GM19193 (cell line): ENCODE results near the gene KREMEN1.

Source experiments
- POLR2A ChIP-seq: IDR thresholded peaks from 4 replicates; pipeline ENCODE4 v1.6.1; 2011; ENCODE audit not compliant: insufficient read depth, insufficient read length; ENCODE audit errors: extremely low read depth

KREMEN1 gene

GRCh38 chr22:29081517-29082236, 8.8 kb downstream of the KREMEN1 start:
- no peak for TF ChIP-seq POLR2A

DNA sequence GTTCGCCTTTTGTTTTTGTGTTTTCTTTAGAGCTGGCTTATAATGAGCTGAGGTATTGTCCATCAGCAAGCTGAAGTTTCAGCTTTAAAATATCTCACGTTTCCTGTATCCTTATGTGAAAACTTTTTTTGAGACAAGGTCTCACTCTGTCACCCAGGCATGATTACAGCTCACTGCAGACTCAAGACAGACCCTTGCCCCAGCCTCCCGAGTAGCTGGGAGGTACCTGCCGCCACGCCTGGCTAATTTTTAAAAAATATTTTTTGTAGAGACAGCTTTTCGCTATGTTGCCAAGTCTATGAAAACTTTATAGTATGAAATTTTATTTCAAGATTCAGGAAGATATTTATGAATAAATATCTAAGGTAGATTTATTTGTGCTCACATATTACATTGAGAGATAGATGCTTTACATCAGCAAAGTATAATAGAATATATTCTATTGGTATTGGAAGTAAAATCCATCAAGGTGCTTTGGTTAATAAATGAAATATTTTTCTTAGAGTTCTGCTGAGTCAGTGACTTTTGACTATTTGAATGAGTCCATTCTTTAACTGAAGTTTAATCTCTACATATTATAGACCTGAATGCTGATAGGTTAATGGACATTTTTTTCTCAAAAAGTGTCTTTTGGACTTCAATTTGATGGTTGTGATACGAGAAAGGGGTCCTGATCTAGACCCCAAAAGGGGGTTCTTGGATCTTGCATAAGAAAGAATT, 10.2 kb downstream of the KREMEN1 start:
- no peak for TF ChIP-seq POLR2A

DNA sequence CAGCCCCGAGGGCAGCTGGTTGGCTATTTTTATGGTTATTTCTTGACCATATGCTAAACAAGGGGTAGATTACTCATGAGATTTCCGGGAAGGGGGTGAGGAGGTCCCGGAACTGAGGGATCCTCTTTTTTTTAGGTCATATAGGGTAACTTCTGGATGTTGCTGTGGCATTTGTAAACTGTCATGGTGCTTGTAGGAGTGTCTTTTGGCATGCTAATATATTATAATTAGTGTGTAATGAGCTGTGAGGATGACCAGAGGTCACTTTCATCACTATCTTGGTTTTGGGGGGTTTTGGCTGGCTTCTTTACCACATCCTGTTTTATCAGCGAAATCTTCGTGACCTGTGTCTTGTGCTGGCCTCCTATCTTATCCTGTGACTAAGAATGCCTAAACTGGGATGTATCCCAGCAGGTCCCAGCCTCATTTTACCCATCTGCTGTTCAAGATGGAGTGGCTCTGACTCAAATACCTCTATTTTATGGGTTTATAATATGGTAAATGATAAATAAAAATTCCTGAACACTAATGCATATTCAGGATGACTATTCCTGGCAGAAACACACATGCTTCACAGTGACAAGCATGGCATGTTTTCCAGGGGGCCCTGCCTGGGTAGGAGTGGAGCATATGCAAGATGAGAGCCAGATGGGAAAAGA, 11.2 kb downstream of the KREMEN1 start:
- TF ChIP-seq POLR2A: no peak

- TF ChIP-seq POLR2A: no peak
Observed at GRCh38 chr22:29087012-29087411, 14.2 kb downstream of the KREMEN1 start.

- TF ChIP-seq POLR2A: no peak
Observed at GRCh38 chr22:29088809-29089208, 16.0 kb downstream of the KREMEN1 start.

DNA sequence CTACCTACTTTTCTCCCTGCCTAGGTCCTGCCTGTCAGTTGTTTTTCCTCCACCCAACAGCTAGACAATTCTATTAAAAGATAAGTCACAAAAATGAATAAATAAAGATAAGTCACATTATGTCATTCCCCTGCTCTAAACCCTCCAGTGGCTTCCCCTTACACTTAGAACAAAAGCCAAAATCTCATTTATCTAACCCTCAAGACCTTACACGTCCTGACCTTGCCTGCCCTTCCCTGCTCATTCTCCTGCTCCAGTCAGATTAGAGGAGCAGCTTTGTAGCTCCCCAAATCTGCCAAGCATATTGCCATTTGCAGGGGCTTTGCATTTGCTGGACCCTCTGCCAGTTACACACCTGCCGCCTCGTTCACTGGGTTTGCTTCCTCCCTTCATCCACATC, 16.7 kb downstream of the KREMEN1 start:
- TF ChIP-seq POLR2A: no peak

- no peak for TF ChIP-seq POLR2A
Observed at GRCh38 chr22:29090039-29090438, 17.2 kb downstream of the KREMEN1 start.

GRCh38 chr22:29092243-29092642, 19.4 kb downstream of the KREMEN1 start:
- no peak for TF ChIP-seq POLR2A

DNA sequence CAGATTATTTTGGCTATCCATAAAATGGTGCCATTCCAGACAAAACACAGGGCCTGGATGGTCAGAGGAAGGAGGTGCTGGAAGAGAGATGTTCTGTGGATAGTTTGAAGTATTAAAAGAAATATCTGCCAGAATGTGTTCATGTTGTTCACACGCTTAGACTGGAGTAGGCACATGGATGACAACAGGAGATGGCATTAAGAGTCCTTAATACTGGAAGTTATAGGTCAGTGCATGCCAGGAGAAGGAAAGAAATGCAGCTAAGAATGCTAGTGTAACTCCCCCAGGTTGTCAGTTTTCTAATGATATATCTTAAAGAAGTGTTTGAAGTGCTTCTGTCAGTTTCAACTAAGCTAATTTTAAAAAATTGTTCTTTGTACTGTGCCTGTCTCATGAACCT, 20.2 kb downstream of the KREMEN1 start:
- TF ChIP-seq POLR2A: no peak

GRCh38 chr22:29093501-29094300, 20.9 kb downstream of the KREMEN1 start:
- no peak for TF ChIP-seq POLR2A

DNA sequence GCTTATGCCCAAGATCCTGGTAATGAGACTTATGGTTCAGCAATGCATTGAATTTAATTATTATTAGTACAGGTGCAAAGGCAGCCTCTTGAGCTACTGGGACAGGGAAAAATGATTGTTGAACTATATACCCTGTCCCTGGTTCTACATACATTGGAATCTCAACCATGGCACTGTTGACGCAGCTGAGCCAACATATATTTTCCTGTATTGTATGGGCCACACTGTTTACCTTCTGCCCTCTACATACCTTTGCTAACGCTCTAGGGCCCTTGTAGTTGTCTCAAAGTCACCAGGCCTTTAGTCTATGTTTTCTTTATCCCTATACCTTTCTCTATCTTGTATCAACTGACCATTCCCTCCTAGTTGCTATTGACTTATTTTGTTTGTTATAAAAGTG, 22.6 kb downstream of the KREMEN1 start:
- no peak for TF ChIP-seq POLR2A

GRCh38 chr22:29096736-29097669, 24.2 kb downstream of the KREMEN1 start:
- TF ChIP-seq POLR2A: no peak

GRCh38 chr22:29098296-29098695, 25.5 kb downstream of the KREMEN1 start:
- no peak for TF ChIP-seq POLR2A

DNA sequence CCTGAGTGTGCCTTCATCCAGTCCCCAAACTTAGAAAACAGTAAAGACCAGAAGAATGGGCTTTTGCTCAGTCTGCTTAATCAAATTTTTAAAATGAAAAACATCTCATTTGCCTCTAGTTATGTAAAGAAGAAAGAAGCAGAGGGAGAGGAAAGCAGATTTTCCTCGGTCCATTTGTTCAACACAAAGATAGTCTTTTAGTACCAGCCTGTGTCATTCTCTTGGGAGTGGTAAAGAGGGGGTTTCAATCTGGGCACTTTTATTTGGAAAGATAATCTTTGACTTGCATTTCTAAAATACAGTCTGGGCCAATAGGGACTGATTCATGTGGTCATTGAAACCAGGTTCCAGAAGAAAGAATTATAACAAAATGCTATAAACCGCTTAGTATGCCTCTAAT, 29.5 kb downstream of the KREMEN1 start:
- no peak for TF ChIP-seq POLR2A
